ENCODE data around the gene FAM174C. TPM values are rescaled to one million over a fixed set of nuclear protein-coding genes. Genes with fewer than 3 reads are reported as not detected.

Gene FAM174C
- total RNA-seq, 2 donors from 2014 or later, result 48.0 to 63.9 TPM

DNA sequence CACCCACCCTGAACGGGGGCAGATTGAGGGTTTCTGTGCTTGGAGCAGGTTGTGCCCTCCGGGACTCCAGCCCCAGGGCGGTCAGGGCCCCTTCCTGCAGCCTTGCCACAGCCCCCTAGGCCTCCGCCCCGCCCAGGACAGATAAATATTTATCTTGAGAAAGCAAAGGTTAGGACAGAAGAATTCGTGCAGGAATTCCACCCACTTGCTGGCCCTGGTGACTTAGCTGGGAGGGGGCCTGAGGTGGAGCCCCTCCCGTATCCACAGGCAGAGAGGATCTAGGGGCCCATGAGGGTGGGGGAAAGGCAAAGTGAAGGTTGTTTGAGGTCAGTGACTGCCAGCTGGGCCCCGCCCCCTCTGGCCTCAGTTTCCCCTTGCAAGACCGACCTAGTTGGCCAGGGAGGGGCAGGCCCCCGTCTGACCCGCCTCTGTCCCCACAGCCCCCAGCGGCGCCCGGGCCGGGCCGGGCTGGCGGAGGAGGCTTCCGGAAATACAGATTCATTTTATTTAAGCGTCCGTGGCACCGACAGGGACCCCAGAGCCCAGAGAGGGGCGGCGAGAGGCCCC, 21.7 kb upstream of the FAM174C start:
- ATAC-seq, result no peak
- 45 to 65% methylated on average over 16 to 22 of the region's 23 CpGs for WGBS, 2 donors
- intact Hi-C loops (cut with DNase I), result no loop called here
- H3K9me3 ChIP-seq, result no peaks in the 10 kb centered on the region
- H3K4me3 ChIP-seq, result no peak overlapping the region
- H3K4me1 ChIP-seq, result peaks cover 72% of the 10 kb centered on the region
- TF ChIP-seq, protein P1, sequence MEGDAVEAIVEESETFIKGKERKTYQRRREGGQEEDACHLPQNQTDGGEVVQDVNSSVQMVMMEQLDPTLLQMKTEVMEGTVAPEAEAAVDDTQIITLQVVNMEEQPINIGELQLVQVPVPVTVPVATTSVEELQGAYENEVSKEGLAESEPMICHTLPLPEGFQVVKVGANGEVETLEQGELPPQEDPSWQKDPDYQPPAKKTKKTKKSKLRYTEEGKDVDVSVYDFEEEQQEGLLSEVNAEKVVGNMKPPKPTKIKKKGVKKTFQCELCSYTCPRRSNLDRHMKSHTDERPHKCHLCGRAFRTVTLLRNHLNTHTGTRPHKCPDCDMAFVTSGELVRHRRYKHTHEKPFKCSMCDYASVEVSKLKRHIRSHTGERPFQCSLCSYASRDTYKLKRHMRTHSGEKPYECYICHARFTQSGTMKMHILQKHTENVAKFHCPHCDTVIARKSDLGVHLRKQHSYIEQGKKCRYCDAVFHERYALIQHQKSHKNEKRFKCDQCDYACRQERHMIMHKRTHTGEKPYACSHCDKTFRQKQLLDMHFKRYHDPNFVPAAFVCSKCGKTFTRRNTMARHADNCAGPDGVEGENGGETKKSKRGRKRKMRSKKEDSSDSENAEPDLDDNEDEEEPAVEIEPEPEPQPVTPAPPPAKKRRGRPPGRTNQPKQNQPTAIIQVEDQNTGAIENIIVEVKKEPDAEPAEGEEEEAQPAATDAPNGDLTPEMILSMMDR (IDR thresholded peaks at IDR 0.05), result no peak
- TF ChIP-seq POLR2A (IDR thresholded peaks at IDR 0.05), result no peak
- peak overlapping the region; percentile 97 to 100 (median 100) for H3K27ac ChIP-seq
- H3K36me3 ChIP-seq (replicated peaks in 1 of 2; ENCODE audit: insufficient read depth in 1 of 2, low read depth in 2 of 2), result peaks cover 28 to 30% of the 10 kb centered on the region in 2 donors
- no peaks in the 10 kb centered on the region for H3K27me3 ChIP-seq
- no peak for DNase-seq

DNA sequence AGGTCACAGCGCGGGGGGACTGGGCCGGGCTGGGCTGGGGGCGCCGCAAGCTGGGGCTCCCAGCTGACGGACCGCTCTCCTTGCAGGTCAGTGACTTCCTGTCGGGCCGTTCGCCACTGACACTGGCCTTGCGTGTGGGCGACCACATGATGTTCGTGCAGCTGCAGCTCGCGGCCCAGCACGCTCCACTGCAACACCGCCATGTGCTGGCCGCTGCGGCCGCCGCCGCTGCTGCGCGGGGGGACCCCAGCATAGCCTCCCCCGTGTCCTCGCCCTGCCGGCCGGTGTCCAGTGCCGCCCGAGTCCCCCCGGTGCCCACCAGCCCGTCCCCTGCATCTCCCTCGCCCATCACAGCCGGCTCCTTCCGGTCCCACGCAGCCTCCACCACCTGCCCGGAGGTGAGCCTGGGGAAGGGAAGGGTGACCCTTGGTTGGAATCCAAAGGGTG, 21.2 kb upstream of the FAM174C start:
- no peak for ATAC-seq
- peak in 2 of 4 donors; percentile 41 to 47 for DNase-seq
- TF ChIP-seq, protein P1 (IDR thresholded peaks at IDR 0.05), result no peak
- no peak for TF ChIP-seq POLR2A (IDR thresholded peaks at IDR 0.05)
- intact Hi-C loops (cut with DNase I), result no loop called here
- Histone ChIP-seq H3K27me3 (no peaks in the 10 kb centered on the region), H3K36me3 (replicated peaks in 1 of 2; ENCODE audit: insufficient read depth in 1 of 2, low read depth in 2 of 2) (peaks cover 28 to 30% of the 10 kb centered on the region in 2 donors), H3K4me1 (peaks cover 77% of the 10 kb centered on the region), H3K4me3 (no peak overlapping the region), H3K9me3 (no peaks in the 10 kb centered on the region), H3K27ac (peak overlapping the region; percentile 97 to 100 (median 100))
- 80 to 86% methylated on average over 9 to 34 of the region's 37 CpGs for WGBS, 2 donors

DNA sequence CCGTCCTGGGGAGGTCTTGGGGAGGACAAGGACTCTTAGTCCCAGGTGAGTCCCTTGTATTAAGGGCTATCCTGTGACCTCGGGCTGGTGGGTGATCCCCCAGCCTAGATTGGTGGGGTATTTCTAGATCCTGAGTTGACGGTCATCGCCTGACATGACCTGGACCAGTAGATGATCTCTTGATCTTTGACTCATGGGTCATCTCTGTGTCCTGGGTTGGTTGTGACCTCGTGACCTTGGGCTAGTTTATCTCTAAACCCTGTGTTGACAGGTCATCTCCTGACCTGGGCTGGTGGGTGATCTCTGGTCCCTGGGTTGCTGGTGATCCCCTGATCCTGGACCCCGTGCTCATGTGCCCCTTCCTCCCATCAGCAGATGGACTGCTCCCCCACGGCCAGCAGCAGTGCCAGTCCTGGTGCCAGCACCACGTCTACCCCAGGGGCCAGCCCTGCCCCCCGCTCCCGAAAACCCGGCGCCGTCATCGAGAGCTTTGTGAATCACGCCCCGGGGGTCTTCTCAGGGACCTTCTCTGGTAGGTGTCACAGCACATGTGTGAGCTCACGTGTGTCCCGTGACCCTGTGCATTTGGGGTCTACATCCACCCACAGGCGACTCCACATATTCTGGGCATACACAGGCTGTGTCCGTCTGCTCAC, 20.7 kb upstream of the FAM174C start:
- peak overlapping the region; percentile 97 to 100 (median 100) for H3K27ac ChIP-seq
- TF ChIP-seq, protein P1 (IDR thresholded peaks at IDR 0.05), result no peak
- peak in 1 of 3 donors; percentile 7 for TF ChIP-seq POLR2A (IDR thresholded peaks at IDR 0.05)
- H3K4me3 ChIP-seq, result no peak overlapping the region
- peaks cover 28 to 30% of the 10 kb centered on the region in 2 donors for H3K36me3 ChIP-seq (replicated peaks in 1 of 2; ENCODE audit: insufficient read depth in 1 of 2, low read depth in 2 of 2)
- intact Hi-C loops (cut with DNase I), result no loop called here
- WGBS, 2 donors, result 73 to 83% methylated on average over 5 to 20 of the region's 20 CpGs
- DNase-seq (no peak), ATAC-seq (no peak)
- peaks cover 83% of the 10 kb centered on the region for H3K4me1 ChIP-seq
- no peaks in the 10 kb centered on the region for H3K27me3 ChIP-seq
- no peaks in the 10 kb centered on the region for H3K9me3 ChIP-seq

DNA sequence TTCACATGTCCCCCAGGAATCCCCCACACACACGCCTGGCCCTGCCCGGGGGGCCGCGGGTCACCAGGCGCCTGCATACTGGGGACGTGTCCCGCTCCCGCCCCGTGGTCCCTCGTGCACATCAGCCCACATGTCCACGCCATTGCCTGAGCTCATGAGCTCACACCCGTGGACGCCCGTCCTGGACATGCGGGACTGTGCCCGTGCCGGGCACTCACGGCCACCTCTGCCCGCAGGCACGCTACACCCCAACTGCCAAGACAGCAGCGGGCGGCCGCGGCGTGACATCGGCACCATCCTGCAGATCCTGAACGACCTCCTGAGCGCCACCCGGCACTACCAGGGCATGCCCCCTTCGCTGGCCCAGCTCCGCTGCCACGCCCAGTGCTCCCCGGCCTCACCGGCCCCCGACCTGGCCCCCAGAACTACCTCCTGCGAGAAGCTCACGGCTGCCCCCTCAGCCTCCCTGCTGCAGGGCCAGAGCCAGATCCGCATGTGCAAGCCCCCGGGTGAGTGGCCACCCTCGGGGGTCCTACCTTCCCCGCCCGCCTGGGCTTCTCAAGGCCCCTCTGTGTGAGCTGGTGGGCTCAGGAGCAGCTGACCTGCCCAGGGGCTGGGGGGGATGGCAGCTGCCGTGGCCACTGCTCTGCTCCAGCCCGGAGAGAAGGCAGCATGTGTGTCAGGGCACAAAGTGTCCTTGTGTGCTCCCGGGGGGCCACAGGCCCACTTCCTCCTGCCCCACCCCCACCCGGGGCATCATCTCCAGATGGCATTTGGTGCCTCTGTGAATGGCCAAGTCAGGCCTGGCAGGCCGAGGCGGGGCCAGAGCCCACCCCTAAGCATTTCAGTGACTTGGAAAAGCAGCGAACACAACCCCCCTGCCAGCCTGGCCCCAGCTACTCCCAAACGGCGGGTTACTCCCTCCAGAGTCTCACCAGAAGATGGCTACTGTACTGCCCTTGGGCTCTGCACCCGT, 19.9 kb upstream of the FAM174C start:
- 82 to 85% methylated on average over 22 to 49 of the region's 52 CpGs for WGBS, 2 donors
- intact Hi-C loops (cut with DNase I), result no loop called here
- Histone ChIP-seq H3K27me3 (no peaks in the 10 kb centered on the region), H3K36me3 (replicated peaks in 1 of 2; ENCODE audit: insufficient read depth in 1 of 2, low read depth in 2 of 2) (peaks cover 28 to 30% of the 10 kb centered on the region in 2 donors), H3K4me1 (peaks cover 91% of the 10 kb centered on the region), H3K9me3 (no peaks in the 10 kb centered on the region), H3K27ac (peak overlapping the region; percentile 97 to 100 (median 100)), H3K4me3 (no peak overlapping the region)
- ATAC-seq (no peak), DNase-seq (peak in 1 of 4 donors; percentile 12)
- peak in 1 of 3 donors; percentile 5 for TF ChIP-seq POLR2A (IDR thresholded peaks at IDR 0.05)
- TF ChIP-seq, protein P1 (IDR thresholded peaks at IDR 0.05), result no peak
